Left kidney (tissue), 2 donors: Measurements from ENCODE around the gene HIPK2. TPM values are rescaled to one million over a fixed set of nuclear protein-coding genes. Genes with fewer than 3 reads are reported as not detected.

ENCODE experiments used
- DNase-seq: peaks from one replicate; pipeline ENCODE4 v3.0.0-alpha.2; 2013
- polyA plus RNA-seq: library from polyadenylated mRNA; unstranded; fragments of 120-200 nt; gene quantifications from one replicate; pipeline ENCODE4 v1.2.1, GENCODE V29; 2013; ENCODE audit not compliant: insufficient read length

Gene HIPK2
- polyA plus RNA-seq, 1 donor, result 107 TPM

GRCh38 chr7:139783647-139784385, 6.0 kb upstream of the HIPK2 start:
- no peak for DNase-seq

- no peak for DNase-seq
These were observed 5.1 kb upstream of the HIPK2 start for GRCh38 chr7:139782932-139783331.

- no peak for DNase-seq
These were observed 486 bp downstream of the HIPK2 start for GRCh38 chr7:139777133-139777891.

DNA sequence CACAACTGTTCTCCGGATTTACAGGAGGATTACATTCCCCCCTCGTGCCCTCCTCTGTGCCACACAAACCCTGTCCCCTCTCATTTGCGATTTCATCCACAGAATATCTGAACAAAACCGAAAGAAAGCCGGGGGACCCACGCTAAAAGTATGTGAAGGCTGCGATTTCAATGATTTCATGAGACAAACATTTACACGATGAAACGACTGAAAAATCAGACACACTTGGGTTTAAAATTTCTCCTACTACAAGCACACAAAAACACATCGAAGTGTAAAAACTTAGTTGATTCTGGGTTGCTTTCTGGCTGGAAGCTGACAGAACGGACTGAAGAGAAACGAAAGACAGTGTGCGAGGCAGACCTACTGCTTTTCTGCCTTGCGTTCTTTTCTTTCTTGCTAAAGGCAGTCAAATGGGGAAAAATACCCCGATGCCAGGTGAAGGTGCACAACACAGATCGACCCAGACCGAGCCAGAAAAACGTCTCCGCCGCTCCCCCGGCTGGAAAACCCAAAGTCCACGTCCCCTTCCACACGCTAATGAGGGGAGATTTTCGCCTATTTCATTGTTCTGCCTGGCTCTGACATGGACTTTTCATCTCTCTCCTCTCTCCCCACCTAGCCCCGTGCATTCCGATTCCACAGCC, 1.2 kb downstream of the HIPK2 start:
- DNase-seq, result no peak

DNA sequence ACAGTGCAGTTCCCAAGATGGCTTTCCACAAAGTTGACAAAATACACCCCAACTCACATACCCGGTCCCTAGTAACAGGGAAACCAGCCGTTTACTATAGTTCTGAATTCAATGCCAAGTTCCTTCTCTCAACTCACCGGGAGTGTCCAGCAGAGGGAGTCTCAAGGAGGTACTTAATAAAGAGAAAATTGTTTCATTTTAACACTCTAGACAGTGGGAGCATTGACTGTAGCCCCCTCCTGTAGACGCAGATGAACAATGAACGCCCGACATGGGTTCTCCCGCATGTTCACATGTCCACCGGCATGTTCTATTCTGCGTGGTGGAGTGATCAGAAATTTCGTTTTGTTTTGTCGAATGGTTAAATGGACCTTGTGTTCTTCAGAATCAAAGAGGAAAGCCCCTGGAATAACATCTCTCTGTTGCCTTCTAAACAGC, 1.9 kb downstream of the HIPK2 start:
- DNase-seq, result peak; percentile 89

DNA sequence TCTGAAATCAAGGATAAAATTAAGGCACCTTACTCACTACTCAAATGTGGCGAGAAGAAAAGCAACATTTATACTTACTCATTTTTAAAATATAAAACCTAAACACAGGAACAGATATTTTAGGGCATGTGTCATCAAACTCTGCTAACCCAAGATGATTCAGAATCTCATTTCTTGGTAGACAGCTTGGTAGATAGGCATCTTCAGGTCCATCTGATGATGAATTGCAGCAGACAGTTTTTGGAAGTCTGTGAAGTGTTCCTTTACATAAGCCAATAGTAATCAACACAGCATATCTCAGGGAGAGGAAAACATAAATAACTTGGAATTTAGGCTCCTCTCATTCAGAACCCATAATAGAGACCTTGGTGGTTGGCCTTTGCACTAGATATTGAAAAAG, 3.4 kb downstream of the HIPK2 start:
- DNase-seq, result no peak

DNA sequence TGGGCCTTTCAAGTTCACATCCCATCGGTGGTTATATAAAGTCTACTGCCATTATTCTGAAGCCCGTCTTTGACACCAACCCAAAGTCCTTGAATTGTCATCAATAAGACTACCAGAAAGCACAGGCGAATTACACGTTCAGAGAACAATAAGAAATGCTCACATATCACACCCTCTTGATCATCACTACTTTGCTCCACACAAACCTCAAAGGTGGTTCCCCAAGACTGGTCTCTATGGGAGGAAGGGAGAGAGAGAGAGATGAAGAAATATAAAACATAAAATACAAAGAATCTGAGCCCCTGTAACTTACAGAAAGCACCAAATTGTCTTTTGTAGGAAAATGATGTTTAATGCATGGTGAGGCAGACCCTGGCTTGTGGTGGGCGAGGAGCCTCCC, 4.4 kb downstream of the HIPK2 start:
- DNase-seq, result no peak

DNA sequence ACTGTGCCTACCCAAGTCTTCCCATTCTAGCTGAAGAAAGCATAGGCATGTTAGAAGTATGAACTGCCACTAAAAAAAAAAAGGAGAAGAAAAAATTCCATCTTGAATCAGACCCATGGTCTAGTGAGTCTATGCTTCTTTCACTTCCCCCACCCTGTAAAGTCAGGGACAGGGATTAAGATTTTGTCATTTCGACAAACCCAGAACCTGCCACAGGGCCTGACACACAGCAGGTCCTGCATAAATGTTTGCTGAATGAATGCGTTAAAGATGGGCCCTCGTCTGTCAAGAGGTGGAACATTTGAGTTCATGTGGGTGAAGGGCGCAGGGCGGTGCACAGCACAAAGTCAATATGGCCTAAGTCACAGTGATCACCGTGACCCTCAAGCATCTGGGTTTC, 4.9 kb downstream of the HIPK2 start:
- no peak for DNase-seq

GRCh38 chr7:139772115-139772514, 5.7 kb downstream of the HIPK2 start:
- no peak for DNase-seq

DNA sequence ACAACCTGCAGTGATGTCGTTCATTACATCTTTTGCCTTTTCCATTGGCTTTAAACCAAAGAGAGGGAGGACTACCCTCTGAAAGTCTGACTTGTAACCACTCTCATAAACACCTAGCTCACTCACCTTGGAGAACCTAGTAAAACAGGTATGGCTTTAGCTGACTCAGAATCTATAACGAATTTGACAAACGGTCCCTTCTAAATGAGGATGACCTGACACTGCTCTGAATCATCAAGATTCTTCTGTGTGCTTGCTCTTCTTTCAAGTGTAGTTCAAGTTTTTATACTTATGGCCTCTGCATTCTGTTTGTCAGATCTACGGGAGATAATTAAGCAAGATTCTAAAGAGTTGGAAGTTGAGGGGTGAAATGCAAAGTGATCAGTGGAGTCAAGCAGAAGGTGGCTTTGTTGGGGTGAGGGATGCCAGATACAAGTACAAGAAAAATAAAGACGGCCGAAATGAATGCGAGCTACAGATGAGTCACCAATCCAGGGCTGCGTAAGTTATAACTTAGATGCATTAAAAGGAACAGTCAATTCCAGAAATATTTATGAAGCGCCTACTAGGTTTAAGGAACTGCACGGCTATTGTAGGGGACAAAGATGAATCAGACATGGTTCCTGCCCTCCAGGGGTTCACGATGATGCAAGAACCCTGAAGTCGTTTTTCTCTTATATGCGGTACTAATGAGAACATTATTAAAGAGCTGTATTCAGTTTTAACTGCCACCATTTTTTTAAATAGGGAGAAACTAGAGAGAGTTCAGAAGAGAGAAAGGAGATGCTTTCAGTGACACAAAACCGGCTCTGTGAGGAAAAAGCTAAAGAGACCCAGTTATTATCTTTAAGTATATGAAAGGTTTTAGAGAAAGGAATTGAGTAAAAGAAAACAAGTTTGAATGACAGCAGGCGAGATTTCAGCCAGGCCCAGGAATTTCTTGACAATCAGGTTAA, 6.5 kb downstream of the HIPK2 start:
- no peak for DNase-seq

GRCh38 chr7:139769761-139770160, 8.0 kb downstream of the HIPK2 start:
- DNase-seq, result no peak

- no peak for DNase-seq
These were observed 8.7 kb downstream of the HIPK2 start for GRCh38 chr7:139769066-139769465.

DNA sequence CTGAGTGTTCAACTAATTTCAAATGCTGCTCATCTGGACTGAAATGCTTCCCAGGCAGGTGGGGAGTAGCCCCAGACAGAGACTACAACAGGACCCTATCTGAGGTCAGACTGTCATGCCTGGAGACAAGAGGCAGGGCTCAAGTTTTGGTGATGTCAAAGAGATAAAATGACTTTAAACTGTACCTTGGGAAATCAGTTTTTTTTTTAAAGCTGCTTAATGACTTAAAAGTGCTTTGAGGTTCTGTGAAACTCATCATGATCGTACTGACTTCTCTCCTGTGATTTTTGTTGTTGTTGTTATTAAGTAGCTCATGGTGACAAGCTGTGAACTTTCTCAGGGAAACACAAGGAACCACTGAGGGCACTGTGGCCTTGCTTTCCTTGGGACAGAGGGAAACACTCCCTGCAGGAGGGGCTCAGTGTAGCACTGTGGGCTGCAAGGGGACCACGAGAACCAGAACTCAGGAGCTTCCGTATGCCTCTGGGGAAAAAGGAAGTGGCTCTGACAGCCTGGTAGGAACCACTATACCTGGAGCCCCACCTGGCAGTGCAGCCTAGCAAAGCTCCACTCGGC, 9.5 kb downstream of the HIPK2 start:
- no peak for DNase-seq

- no peak for DNase-seq
These were observed 10.2 kb downstream of the HIPK2 start for GRCh38 chr7:139767561-139767982.

- no peak for DNase-seq
These were observed 12.7 kb downstream of the HIPK2 start for GRCh38 chr7:139765143-139765542.

GRCh38 chr7:139763330-139763729, 14.5 kb downstream of the HIPK2 start:
- no peak for DNase-seq

DNA sequence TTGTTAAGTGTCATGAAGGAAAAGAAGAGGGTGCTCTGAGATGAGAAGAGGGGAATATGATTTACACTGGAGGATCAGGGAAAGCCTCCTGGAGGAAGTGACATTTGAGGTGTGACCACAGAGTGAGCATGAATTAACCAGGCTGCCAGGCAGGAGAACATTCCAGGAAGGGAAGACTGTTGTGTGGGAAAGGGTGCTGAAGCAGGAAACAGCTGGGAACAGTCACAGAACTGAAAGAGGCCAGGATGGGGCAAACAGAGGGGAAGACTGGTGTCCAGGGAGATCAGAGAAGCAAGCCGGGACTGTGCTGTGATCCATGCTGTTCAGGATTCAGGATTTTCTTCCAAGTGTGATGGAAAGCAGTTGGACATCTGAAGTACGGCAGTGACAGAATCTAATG, 14.9 kb downstream of the HIPK2 start:
- DNase-seq, result no peak

DNA sequence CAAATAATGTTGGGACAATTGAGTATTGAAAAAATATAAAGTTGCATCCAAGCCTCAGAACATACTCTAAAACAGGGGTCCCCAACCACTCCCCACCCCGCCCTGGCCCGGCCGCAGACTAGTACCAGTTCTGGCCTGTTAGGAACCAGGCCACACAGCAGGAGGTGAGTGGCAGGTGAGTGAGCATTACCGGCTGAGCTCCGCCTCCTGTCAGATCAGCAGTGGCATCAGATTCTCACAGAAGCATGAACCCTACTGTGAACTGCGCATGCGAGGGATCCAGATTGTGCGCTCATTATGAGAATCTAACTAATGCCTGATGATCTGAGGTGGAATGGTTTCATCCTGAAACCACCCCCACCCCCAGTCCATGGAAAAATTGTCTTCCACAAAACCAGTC, 19.4 kb downstream of the HIPK2 start:
- DNase-seq, result no peak

DNA sequence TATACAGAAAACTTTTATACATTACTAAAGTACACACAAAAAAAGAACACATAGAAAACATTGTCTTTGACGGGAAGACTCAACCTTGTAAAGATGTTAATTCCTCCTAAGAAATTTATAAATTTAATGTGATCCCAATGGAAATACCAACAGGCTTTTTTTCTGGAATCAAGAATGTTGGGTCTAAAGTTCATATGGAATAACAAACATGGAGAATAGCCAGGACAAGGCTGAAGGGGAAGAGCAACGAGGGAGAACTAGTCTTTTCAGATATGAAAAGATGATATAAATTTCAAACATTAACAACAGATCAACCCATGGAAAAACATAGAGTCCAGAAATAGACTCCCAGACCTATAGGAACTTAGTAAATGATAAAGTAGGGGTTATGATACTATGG, 19.8 kb downstream of the HIPK2 start:
- no peak for DNase-seq

GRCh38 chr7:139753693-139754111, 24.1 kb downstream of the HIPK2 start:
- DNase-seq, result no peak

- DNase-seq, result no peak
These were observed 24.6 kb downstream of the HIPK2 start for GRCh38 chr7:139753081-139753692.
